GM19468 (cell line): ENCODE data around the gene DCC.

Source experiments
- ATAC-seq: cut with Tn5 transposase; IDR thresholded peaks from one replicate; pipeline ENCODE4 v1.9.1; 2021; ENCODE audit warnings: mild to moderate bottlenecking, moderate library complexity, moderate number of reproducible peaks; ENCODE audit not compliant: unreplicated experiment; ENCODE audit errors: extremely low read depth

DCC gene

GRCh38 chr18:52953387-52953786 lies 613.4 kb downstream of the DCC start:
- no peak for ATAC-seq

DNA sequence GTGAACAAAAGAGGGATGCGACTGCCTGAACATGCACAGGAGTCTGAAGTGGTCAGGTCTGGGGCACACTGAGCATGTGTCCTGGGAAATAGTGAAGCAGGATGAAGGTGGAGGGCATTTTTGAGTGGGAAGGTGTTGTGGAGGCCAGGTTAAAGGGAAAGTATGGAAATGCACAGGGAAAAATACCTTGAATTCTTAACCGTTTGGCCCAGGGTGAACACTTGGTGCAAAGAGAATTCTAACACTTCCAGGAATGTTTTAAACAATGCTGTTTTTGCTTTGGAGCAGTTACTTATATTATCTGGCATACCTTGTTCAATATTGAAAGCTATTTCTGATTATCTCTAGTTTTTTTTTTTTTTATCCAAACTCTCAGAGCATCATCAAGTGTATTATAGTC lies 623.5 kb downstream of the DCC start:
- ATAC-seq = no peak

DNA sequence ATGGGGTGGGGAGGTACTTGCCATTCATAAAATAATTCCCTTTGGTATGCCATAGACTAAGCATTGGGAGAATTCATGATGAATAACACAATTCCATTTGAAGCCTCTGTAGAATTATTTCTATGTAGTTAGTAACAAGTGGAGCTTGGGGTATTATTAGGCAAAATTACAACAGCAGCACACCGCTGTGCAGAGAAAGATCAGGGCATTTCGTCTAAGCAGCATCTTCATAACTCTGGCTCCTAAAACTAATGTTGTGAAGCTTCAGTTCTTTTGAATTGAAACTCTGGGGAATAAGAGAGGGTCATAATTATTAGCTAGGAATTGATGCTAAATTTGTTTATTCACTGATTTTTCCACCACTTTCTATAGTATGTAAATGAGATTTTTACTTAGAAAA lies 630.7 kb downstream of the DCC start:
- ATAC-seq = no peak

- ATAC-seq = no peak
Observed at GRCh38 chr18:52971097-52971496, 631.1 kb downstream of the DCC start.

DNA sequence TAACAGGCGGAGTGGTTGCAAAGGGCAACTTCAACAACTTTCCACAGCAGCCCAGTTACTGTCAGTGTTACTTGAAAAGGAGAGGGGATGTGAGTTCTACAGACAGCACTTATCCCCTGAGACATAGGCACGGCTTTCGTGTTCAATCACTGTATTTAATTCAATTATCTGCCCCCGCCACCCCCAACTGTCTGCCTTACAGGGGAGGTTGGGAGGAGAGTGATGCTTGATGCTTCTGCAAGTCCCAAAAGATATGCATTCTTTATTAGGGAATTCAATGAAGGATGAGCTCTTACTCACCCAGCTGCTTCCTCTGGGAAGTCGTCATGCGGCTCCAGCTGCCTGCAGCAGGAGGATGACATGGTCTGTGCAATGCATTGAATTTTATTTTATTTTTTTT lies 639.9 kb downstream of the DCC start:
- no peak for ATAC-seq

DNA sequence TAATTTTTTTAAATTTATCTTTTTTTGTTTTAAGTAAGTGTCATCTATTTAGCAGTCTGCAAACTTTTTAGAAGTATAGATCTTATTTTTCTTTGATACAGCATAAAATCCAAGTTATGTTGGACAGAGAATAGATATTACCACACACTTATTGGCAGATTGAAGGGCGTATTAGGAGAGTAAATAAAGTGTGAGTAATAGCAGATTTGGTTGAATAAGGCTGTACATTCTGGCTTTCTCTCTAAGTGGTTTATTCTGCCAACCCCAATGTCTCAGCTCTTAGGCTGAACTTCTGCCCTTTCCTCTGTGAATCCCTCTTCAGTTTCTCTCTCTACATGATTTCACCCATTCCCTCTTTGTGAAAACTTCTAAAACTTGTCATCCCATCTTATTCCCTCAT lies 651.2 kb downstream of the DCC start:
- no peak for ATAC-seq

DNA sequence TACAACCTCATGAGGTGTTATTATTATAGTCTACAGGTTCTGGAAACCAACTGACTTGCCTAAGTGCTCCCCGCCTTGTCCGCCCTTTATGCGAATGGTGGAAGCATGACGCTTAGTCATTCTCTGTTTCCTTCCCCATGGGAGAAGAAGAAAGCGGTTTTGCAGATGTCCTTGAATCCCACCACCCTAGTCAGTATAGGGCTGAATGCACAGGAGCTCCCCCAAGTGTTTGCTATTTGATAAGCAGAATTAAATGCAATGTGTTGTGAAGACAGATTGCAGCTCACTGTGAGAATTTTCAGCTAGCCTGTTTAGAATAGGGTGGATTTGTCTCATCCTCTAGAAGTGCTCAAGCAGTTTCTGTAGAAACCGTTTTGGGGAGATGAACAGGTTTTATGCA lies 652.0 kb downstream of the DCC start:
- no peak for ATAC-seq

DNA sequence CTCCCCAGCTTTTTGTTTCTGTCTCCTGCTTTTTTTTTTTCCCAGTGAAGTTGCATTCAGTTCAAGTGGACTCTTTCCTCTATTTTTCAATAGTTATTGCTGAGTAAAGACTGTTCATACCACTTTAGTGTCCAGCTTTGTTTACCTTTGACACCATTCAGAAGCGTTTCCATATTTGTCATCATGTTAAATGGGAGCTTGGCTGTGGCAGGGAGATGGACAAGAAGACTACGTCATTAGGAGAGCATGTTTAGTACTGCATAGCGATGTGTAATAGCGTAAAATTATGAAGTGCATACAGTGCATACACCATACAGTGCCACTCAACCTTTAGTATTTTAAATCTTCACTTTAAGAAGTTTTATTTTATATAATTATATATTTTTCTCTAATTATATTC lies 655.9 kb downstream of the DCC start:
- ATAC-seq = no peak

DNA sequence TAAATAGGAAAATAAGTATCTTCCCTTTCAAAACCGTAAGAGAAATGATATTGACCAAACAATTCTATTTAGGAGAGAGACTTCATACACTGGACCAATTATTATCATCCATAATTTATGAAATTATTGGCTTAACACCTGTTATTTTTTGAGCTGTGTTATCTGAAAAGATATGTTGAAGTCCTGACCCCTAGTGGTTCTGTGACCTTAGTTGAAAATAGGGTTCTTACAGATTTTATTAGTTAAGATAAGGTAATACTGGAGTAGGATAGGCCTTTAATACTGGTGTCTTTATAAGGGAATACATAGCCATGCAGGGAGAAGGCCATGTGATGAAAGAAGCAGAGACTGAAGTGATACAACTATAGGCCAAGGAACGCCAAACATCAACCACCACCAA lies 659.6 kb downstream of the DCC start:
- no peak for ATAC-seq

DNA sequence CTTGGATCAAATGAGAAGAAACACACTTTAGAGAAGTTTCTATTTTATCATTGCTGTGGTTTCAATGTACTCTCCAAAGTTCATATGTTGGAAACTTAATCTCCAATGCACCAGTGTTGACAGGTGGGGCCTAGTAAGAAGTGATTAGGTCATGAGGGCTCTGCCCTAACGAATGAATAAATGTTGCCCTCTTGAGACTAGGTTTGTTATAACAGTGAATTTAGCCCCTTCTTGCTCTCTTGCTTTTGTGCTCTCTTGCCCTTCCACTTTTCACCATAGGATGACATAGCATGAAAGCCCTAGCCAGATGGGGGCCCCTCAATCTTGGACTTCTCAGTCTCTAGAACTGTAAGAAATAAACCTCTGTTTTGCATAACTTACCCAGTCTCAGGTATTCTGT lies 664.8 kb downstream of the DCC start:
- ATAC-seq = no peak

DNA sequence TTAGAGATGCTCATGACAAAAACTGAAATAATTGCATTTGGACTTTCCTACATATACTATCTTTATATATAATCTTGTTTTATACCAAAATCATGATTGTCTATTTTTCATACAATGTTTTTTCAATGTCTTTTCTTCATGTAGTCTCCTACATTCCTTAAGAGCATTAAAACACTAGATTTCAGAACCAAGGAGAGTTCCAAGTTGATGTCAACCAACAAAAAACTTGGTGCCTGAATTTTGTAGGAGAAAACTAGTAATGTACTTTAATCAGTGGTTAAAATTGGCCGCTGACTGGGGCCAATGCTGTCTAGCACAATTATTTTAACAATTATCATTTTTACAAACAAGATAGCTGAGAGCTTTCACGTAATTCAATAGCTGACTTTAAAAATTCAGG lies 678.8 kb downstream of the DCC start:
- ATAC-seq = no peak

DNA sequence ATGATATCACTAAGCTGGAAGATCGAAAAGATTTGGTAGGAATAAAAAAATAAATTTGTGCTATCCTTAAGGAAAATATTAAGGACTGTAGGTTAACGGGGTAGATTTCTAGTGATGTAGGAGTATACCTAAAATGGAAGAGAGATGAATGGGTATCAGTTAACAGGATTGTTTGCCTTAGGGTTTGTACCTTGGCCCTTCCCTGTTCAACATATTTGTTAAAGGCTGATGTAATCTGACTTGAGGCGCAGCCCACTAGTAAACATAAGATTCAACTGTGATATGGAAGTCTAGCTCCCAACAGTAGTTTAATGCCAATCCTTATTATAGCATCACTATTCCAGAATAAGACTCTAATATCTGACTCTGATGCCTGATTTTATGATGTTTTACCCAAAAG lies 685.2 kb downstream of the DCC start:
- no peak for ATAC-seq

DNA sequence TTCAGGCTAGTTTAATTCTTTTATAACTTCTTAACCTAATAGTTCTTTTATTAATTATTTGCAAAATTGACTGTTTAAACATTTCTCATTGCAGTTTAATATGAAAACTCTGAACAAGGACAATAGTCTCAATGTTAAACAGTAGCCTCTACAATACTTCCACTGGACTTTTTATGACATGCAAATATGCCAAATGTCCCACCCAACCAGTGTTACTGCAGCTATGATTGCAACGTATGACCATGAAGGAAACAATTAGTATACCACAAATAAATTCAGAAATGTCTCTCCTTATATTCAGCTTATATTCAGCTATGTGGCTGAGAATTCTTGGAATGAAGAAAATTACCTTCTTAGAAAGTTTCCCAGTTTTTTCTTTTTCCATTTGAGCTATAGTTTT lies 688.6 kb downstream of the DCC start:
- ATAC-seq = no peak

- ATAC-seq = no peak
Observed at GRCh38 chr18:53033128-53033527, 693.1 kb downstream of the DCC start.

- no peak for ATAC-seq
Observed at GRCh38 chr18:53038608-53039007, 698.6 kb downstream of the DCC start.

DNA sequence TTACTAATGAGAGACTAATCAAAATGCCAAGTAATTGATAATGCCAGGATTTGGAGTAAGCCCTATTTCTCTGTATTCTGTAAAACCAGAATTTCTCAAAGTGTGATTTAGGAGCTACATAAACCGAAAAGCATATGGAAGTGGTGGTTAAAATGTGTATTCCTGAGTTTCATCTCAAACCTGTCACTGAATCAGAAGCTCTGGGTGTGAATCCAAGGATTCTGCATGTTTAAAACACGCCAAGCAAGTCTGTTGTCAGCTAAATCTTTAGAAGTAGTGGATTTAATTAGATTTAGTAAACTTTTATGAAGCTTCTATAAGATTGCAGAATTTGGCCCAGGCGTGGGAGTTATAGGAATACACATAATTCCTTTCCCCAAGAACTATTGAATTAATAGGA lies 700.3 kb downstream of the DCC start:
- no peak for ATAC-seq

DNA sequence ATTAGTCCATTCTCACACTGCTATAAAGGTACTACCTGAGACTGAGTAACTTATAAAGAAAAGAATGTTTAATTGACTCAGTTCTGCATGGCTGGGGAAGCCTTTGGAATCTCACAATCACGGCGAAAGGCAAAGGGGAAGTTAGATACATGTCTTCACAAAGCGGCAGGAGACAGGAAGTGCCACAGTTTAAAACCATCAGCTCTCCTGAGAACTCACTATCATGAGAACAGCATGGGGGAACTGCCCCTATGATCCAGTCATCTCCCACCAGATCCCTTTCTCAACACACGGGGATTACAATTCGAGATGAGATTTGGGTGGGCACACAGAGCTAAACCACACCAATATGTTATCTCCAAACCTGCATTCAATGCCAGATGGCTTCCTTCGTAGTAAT lies 716.1 kb downstream of the DCC start:
- no peak for ATAC-seq

GRCh38 chr18:53070788-53071187 lies 730.8 kb downstream of the DCC start:
- ATAC-seq = no peak

DNA sequence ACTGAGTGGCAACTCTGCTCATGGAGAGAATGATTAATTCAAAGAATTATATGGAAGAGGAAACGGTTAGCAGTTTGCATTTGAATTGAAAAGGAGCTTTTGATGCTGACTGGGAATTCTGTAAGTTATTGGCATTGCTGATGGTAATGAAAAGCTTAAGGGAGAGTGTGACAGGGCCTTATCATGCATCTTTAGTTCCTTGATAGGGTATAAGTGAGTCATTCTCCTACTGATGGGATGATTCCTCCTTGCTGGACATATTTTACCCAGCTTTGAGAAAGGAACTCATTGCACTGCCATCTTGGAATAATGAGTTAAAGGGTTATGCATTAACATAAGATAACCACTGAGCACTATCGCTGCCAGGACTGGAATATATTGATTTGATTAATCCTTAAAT lies 740.7 kb downstream of the DCC start:
- no peak for ATAC-seq

DNA sequence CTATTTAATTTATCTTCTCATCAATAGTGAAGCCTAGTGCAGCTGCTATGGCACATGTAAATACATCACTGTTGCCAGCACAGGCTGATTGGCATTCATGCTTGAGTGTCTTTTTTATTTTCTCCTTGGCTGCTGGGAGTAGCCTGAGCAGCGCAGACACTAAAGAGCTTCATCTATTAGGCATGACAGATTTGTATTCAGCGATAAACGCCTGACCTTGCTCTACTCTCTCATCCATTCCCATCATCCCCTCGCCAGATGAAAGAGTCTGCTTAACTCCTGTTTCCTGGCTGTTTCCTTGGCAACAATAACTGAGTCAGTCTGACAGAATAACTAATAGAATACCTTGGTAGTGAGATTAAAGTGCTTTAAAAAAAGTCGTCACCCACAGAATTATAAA lies 753.6 kb downstream of the DCC start:
- ATAC-seq = no peak

GRCh38 chr18:53101536-53102105 lies 761.6 kb downstream of the DCC start:
- no peak for ATAC-seq

GRCh38 chr18:53114441-53114840 lies 774.4 kb downstream of the DCC start:
- ATAC-seq = no peak
